Lower lobe of right lung (tissue), 2 donors: Measurements from ENCODE around the gene CCNE1. TPM values are rescaled to one million over a fixed set of nuclear protein-coding genes. Genes with fewer than 3 reads are reported as not detected.

Experiments
- ATAC-seq, 2 donors: fragments of 200-7000 bp; cut with Tn5 transposase; one replicate each; pipeline ENCODE4 v1.9.1; 2020 to 2022; ENCODE audit warnings: mild to moderate bottlenecking in 2 of 2, moderate library complexity in 2 of 2
- DNase-seq: peaks from one replicate; pipeline ENCODE4 v3.0.0-alpha.2; 2020
- H3K27ac ChIP-seq: fragments of 200-600 bp; one replicate; pipeline ENCODE4 v1.8.0; 2022
- H3K27me3 ChIP-seq: fragments of 200-600 bp; one replicate; pipeline ENCODE4 v1.8.0; 2022; ENCODE audit warnings: low read depth
- H3K36me3 ChIP-seq: fragments of 200-600 bp; one replicate; pipeline ENCODE4 v1.8.0; 2022; ENCODE audit warnings: mild to moderate bottlenecking
- H3K4me1 ChIP-seq: fragments of 200-600 bp; one replicate; pipeline ENCODE4 v1.8.0; 2022
- H3K4me3 ChIP-seq: fragments of 200-600 bp; one replicate; pipeline ENCODE4 v1.8.0; 2022; ENCODE audit warnings: mild to moderate bottlenecking
- H3K9me3 ChIP-seq: fragments of 200-600 bp; one replicate; pipeline ENCODE4 v1.8.0; 2022
- CTCF ChIP-seq: fragments of 200-600 bp; IDR thresholded peaks from one replicate; pipeline ENCODE4 v1.8.0; 2022; ENCODE audit warnings: antibody characterized with exemption, mild to moderate bottlenecking
- intact Hi-C: fragments of 100-400 bp; cut with DNase I; formaldehyde crosslinking; loops from one replicate; pipeline ENCODE4 v1.11.0; 2022
- total RNA-seq: library from RNA; stranded (reverse); fragmentation: NEBNext Ultra II Directional; extraction: Animal tissue kit (Norgen Biotek cat#: 25700); gene quantifications from one replicate; pipeline ENCODE4 v1.2.1, GENCODE V29; 2021
- donor health status: DM: no; HTN: yes; CAD: no; lungs with severe emphysema.

CCNE1 gene
- total RNA-seq, 1 donor from 2014 or later = 1.0 TPM

GRCh38 chr19:29843180-29844051 lies 31.6 kb downstream of the CCNE1 start:
- peak overlapping the region; percentile 41 for H3K27ac ChIP-seq
- DNase-seq (peak; percentile 52), ATAC-seq (no peak)
- H3K9me3 ChIP-seq = no peaks in the 10 kb centered on the region
- intact Hi-C loops = no loop called here
- H3K27me3 ChIP-seq = peaks cover 5% of the 10 kb centered on the region
- no peaks in the 10 kb centered on the region for H3K36me3 ChIP-seq
- TF ChIP-seq CTCF = no peak
- peak overlapping the region; percentile 90 for H3K4me3 ChIP-seq
- H3K4me1 ChIP-seq = peaks cover 25% of the 10 kb centered on the region

- Histone ChIP-seq H3K4me1 (peaks cover 25% of the 10 kb centered on the region), H3K4me3 (peak overlapping the region; percentile 90), H3K27ac (peak overlapping the region; percentile 80), H3K9me3 (no peaks in the 10 kb centered on the region), H3K27me3 (no peaks in the 10 kb centered on the region), H3K36me3 (no peaks in the 10 kb centered on the region)
- ATAC-seq (peak; percentile 96), DNase-seq (peak; percentile 95)
- TF ChIP-seq CTCF = no peak
- intact Hi-C loops = no loop called here
These were observed 33.2 kb downstream of the CCNE1 start for GRCh38 chr19:29844891-29845573.

- H3K27ac ChIP-seq = peak overlapping the region; percentile 80
- TF ChIP-seq CTCF = no peak
- peaks cover 25% of the 10 kb centered on the region for H3K4me1 ChIP-seq
- intact Hi-C loops = no loop called here
- no peak for ATAC-seq
- H3K9me3 ChIP-seq = no peaks in the 10 kb centered on the region
- H3K36me3 ChIP-seq = no peaks in the 10 kb centered on the region
- H3K4me3 ChIP-seq = peak overlapping the region; percentile 90
- H3K27me3 ChIP-seq = no peaks in the 10 kb centered on the region
- no peak for DNase-seq
These were observed 33.9 kb downstream of the CCNE1 start for GRCh38 chr19:29845574-29846176.

- TF ChIP-seq CTCF = no peak
- Histone ChIP-seq H3K9me3 (no peaks in the 10 kb centered on the region), H3K36me3 (no peaks in the 10 kb centered on the region), H3K27ac (no peak overlapping the region), H3K4me1 (peaks cover 10% of the 10 kb centered on the region), H3K27me3 (peaks cover 15% of the 10 kb centered on the region), H3K4me3 (no peak overlapping the region)
- no peak for ATAC-seq
- no peak for DNase-seq
- intact Hi-C loops = no loop called here
These were observed 37.4 kb downstream of the CCNE1 start for GRCh38 chr19:29849208-29849607.

- Histone ChIP-seq H3K9me3 (no peaks in the 10 kb centered on the region), H3K4me3 (no peak overlapping the region), H3K27ac (no peak overlapping the region), H3K27me3 (peaks cover 15% of the 10 kb centered on the region), H3K4me1 (peaks cover 6% of the 10 kb centered on the region), H3K36me3 (no peaks in the 10 kb centered on the region)
- DNase-seq = no peak
- ATAC-seq = no peak
- intact Hi-C loops = no loop called here
- no peak for TF ChIP-seq CTCF
These were observed 38.7 kb downstream of the CCNE1 start for GRCh38 chr19:29850482-29850881.
